Right atrium auricular region (tissue), 2 donors: Measurements from ENCODE around the gene MACROH2A1. TPM values are rescaled to one million over a fixed set of nuclear protein-coding genes. Genes with fewer than 3 reads are reported as not detected.

Experiments
- DNase-seq: peaks from one replicate; pipeline ENCODE4 v3.0.0-alpha.2; 2019; ENCODE audit warnings: low spot score
- H3K27ac ChIP-seq, 2 donors: fragments of 200-600 bp; sonication (generic); 1 replicate in 1 of 2; 2 replicates in 1 of 2; pipeline ENCODE4 v1.5.1; 2016 to 2019
- H3K27me3 ChIP-seq, 2 donors: fragments of 200-600 bp; sonication (generic); one replicate each; pipeline versions ENCODE4 v1.5.1 to v1.6.0; 2017 to 2019
- H3K36me3 ChIP-seq: fragments of 200-600 bp; sonication (generic); one replicate; pipeline ENCODE4 v1.5.1; 2016
- H3K4me1 ChIP-seq, 2 donors: fragments of 200-600 bp; sonication (generic); one replicate each; pipeline versions ENCODE4 v1.5.1 to v1.6.0; 2017 to 2019
- H3K4me3 ChIP-seq, 2 donors: fragments of 200-600 bp; sonication (generic); 1 replicate in 1 of 2; 2 replicates in 1 of 2; pipeline ENCODE4 v1.5.1; 2017 to 2019; ENCODE audit warnings: mild to moderate bottlenecking in 1 of 2, moderate library complexity in 1 of 2
- H3K9me3 ChIP-seq, 2 donors: fragments of 200-600 bp; sonication (generic); one replicate each; pipeline ENCODE4 v1.5.1; 2019
- CTCF ChIP-seq, 2 donors: fragments of 200-600 bp; sonication (generic); IDR thresholded peaks; one replicate each; pipeline ENCODE4 v1.5.1; 2019; ENCODE audit warnings: antibody characterized with exemption in 2 of 2
- total RNA-seq, 2 donors: library from RNA; depleted of rRNA; stranded (reverse); fragments of >200 nt; gene quantifications; one replicate each; pipeline ENCODE4 v1.1.0, GENCODE V29; 2016

Gene MACROH2A1
- total RNA-seq, 2 donors from 2014 or later: 149 to 179 TPM

DNA sequence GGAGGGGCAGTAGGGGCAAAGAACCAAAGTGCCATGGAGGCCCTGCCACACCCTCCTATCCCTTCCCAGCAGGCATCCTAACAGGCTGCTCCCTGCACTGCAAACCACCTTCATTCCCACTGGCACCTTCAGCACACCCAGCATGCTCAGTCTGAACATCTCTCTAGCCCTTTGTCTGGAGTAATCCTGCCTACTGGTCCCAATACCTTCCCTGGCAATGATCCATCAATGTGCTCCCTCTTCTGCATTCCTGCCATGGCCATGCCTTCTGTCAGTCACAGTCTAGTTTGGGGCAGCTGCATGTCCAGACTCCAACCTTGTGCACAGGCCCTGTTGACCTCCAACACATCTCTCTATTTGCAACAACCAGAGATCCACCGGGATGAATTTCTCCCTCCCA lies 4.9 kb downstream of the MACROH2A1 start:
- H3K27ac ChIP-seq: peak overlapping the region; percentile 32 to 91
- no peak for DNase-seq
- H3K4me3 ChIP-seq: no peak overlapping the region
- no peak for TF ChIP-seq CTCF (IDR thresholded peaks at IDR 0.05)
- no peaks in the 10 kb centered on the region for H3K27me3 ChIP-seq
- H3K4me1 ChIP-seq: peaks cover 4 to 89% of the 10 kb centered on the region in 2 donors
- H3K36me3 ChIP-seq: no peaks in the 10 kb centered on the region
- H3K9me3 ChIP-seq: no peaks in the 10 kb centered on the region

- no peak for TF ChIP-seq CTCF (IDR thresholded peaks at IDR 0.05)
- no peak overlapping the region for H3K4me3 ChIP-seq
- peak overlapping the region; percentile 32 to 91 for H3K27ac ChIP-seq
- H3K27me3 ChIP-seq: no peaks in the 10 kb centered on the region
- peaks cover 4 to 93% of the 10 kb centered on the region in 2 donors for H3K4me1 ChIP-seq
- peaks cover 4% of the 10 kb centered on the region for H3K36me3 ChIP-seq
- DNase-seq: no peak
- H3K9me3 ChIP-seq: no peaks in the 10 kb centered on the region
Observed at GRCh38 chr5:135393691-135394090, 5.3 kb downstream of the MACROH2A1 start.

- peak overlapping the region; percentile 61 to 73 for H3K27ac ChIP-seq
- H3K4me3 ChIP-seq: no peak overlapping the region
- DNase-seq: no peak
- no peaks in the 10 kb centered on the region for H3K27me3 ChIP-seq
- H3K36me3 ChIP-seq: peaks cover 8% of the 10 kb centered on the region
- H3K9me3 ChIP-seq: no peaks in the 10 kb centered on the region
- peaks cover 4 to 98% of the 10 kb centered on the region in 2 donors for H3K4me1 ChIP-seq
- TF ChIP-seq CTCF (IDR thresholded peaks at IDR 0.05): no peak
Observed at GRCh38 chr5:135393229-135393628, 5.8 kb downstream of the MACROH2A1 start.

DNA sequence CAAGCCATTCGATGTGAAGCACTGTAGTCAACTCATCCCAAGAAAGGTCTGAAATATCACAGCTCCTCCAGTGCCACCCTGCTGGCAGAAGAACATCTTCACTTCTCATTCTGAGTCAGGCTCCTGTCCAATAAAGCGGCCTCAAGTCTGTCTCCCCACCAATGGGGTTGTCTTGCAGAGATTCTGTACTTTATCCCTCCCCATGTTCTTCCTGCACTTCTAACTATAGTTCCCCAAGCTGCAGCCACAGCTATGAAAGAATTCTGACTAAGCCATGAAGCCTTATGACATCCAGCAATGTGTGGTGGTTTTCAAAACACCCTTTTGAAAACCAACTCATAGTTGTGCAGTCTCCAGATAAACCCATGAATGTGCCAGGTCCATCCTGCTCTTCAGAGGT lies 6.8 kb downstream of the MACROH2A1 start:
- peak overlapping the region; percentile 61 to 73 for H3K27ac ChIP-seq
- no peak overlapping the region for H3K4me3 ChIP-seq
- no peak for DNase-seq

GRCh38 chr5:135391869-135392255 lies 7.2 kb downstream of the MACROH2A1 start:
- H3K4me1 ChIP-seq: peaks cover 4 to 98% of the 10 kb centered on the region in 2 donors
- no peak overlapping the region for H3K4me3 ChIP-seq
- H3K27me3 ChIP-seq: no peaks in the 10 kb centered on the region
- peak overlapping the region; percentile 61 to 73 for H3K27ac ChIP-seq
- no peaks in the 10 kb centered on the region for H3K9me3 ChIP-seq
- DNase-seq: peak; percentile 72
- peaks cover 21% of the 10 kb centered on the region for H3K36me3 ChIP-seq
- no peak for TF ChIP-seq CTCF (IDR thresholded peaks at IDR 0.05)

More for the DNA sequence above, 6.8 kb downstream of the MACROH2A1 start:
- H3K27me3 ChIP-seq: no peaks in the 10 kb centered on the region
- H3K9me3 ChIP-seq: no peaks in the 10 kb centered on the region
- H3K4me1 ChIP-seq: peaks cover 4 to 98% of the 10 kb centered on the region in 2 donors
- TF ChIP-seq CTCF (IDR thresholded peaks at IDR 0.05): no peak
- H3K36me3 ChIP-seq: peaks cover 18% of the 10 kb centered on the region
